HG03025 (cell line): ENCODE results near the gene FOXP4.

Experiments
- ATAC-seq: cut with Tn5 transposase; IDR thresholded peaks from one replicate; pipeline ENCODE4 v1.9.1; 2021; ENCODE audit warnings: mild to moderate bottlenecking, moderate library complexity; ENCODE audit not compliant: unreplicated experiment, low FRiP score

The FOXP4 gene

DNA sequence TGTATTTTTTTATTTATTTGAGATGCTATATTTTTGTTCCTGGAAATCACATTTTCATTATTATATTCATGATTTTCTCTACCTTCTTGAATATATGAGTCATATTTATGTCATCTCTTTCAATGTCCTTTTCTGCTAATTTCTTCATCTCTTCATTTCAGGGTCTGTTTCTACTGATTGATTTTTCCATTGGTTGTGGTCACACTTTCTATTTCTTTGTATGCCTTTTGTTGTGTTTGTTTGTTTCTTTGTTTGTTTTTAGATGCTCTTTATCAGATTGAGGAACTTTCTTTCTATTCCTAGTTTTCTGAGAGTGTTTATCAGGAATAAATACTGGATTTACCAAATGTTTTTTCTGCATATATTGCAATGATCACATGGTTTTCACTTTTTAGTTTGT, 75.2 kb downstream of the FOXP4 start:
- ATAC-seq: no peak

DNA sequence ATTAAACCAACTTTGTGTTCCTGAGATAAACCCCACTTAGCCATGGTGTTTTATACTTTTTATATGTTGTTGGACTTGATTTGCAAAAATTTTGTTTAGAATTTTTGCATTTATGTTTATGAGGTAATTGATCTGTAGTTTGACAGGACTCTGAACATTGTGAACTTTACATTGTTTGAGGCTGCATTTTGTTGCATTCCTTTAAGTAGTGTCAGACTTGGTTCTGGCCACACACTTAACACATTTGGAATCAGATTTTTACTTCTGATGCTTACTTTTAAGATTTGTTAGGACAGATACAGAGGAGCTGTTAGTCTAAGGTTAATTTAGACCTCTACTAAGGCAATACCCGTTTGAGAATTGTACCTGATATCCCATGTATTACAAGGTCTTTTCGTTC, 75.6 kb downstream of the FOXP4 start:
- ATAC-seq: no peak

DNA sequence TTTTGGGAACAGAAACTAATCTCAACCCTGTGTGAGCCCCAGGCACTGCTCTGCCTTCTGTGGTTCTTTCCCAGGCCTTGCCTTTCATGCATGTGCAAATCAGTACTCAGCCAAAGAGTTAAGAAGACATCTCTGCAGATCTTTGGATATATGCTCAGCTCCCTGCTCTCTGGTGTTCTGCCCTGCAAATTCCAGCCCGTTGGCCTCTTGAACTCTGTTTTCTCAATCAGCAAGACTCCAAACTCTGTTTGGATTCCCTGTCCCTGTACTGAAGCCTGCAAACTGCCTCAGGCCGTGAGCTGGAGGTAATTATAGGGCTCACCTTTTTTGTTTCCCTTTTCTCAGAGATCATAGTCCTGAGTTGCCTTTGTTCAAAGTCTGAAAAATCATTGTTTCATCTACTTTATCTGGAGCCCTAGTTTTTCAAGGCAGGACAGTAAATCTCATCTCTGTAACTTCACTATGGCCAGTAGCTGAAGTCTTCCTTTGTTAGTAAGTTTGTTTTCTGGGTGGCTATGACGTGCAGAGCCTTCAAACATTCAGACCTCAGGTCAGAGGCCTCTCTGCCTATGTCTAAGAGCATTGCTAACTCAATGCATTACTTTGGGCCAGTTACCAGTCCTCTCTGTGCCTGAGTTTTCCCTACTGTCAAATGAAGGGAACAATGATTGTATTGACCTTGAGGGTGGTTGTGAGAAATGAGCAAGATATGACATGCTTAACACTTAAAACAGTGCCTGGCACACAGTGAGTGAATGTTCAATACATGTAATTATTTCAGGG, 76.2 kb downstream of the FOXP4 start:
- no peak for ATAC-seq

DNA sequence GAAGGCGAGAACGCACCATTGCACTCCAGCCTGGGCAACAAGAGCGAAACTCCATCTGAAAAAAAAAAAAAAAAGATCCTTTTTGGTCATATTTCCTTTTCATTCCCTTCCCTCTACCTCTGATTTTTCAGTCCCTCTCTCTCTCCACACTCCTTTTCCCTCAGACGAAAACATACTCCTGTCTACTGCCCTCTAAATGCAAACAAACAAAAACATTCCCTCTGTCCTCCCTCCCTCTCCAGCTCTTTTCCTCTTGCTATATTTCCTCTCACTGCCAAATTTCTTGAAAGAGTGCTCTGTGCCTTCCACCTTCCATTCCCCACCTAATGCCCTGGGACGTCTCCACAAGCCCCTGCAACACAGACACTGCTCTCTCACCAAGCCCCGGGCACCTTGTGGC, 77.1 kb downstream of the FOXP4 start:
- no peak for ATAC-seq

DNA sequence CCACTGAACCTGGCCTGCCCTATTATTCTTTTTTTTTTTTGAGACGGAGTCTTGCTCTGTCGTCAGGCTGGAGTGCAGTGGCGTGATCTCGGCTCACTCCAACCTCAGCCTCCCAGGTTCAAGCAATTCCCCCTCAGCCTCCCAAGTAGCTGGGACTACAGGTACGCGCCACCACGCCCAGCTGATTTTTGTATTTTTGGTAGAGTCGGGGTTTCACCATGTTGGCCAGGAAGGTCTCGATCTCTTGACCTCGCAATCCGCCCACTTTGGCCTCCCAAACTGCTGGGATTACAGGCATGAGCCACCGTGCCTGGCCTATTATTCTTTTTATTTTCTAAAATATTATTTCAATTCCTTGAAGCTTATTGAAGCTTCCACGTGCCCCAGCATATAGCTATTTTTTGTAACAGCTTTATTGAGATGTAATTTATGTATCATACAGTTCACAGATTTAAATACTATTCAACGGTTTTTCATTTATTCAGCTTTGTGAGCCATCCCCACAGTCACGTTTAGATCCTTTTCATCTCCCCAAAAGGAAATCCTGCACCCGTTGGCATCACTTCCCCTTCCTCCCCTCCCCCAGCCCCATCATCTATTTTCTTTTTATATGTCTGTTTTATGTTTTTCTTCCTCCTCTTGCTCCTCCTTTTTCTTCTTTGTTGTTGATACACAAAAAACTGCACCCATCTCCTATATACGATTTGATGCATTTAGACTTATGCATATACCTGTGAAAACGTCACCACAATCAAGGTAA, 78.6 kb downstream of the FOXP4 start:
- ATAC-seq: no peak

DNA sequence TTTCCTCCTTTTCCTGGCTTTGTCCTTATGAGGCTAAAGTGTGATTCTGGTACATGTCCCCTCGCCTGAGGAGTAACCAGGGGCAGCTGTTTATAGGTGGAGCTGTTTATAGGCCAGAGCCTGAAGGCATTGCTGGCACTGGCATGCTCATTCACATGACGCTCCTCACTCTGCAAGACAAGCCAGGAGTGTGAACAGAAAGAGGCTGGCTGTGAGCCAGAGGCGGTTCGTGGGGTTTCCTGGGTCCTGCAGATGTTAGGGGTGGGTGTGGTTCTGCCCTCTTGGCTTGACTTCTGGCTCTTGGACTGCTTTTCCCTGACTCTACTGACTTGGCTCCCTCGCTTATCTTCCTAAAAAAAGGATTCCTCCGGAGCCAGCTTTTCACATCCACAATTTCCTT, 79.3 kb downstream of the FOXP4 start:
- ATAC-seq: no peak

DNA sequence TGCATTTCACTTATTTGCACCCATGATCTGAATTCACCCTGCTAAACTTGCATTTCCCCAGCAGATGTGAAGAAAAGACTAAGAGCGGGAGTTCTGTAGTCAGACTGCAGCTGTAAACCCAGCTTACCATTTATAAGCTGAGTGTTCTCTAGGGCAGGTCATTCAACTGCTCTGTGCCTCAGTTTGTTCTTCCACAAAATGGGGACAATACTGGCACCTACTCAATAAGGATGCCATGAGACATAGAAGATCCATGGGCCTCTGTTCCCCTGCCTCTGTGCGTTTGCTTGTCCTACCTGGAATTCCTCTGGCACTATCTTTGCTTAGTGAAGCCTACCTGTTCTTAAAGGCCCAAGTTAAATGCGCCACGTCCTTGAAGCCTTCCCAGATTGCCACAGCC, 79.8 kb downstream of the FOXP4 start:
- ATAC-seq: no peak

DNA sequence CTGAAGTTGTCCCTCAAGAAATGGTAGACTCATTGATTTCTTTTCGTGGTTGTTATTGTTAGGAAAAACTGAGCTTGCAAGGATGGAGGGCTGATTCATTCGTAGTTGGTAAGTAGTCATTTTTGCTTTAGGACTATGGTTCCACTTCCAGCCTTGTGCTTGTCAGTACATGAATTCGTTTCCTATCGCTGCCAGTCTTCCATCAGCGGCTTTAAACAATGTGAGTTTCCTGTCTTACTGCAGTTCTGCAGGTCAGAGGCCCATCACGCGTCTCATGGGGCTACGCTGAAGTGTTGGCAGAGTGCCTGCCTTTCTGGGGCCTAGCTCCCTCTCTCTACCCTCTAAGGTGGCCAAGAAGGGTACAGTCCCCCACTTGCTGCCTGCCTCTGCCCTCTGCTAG, 80.7 kb downstream of the FOXP4 start:
- no peak for ATAC-seq

DNA sequence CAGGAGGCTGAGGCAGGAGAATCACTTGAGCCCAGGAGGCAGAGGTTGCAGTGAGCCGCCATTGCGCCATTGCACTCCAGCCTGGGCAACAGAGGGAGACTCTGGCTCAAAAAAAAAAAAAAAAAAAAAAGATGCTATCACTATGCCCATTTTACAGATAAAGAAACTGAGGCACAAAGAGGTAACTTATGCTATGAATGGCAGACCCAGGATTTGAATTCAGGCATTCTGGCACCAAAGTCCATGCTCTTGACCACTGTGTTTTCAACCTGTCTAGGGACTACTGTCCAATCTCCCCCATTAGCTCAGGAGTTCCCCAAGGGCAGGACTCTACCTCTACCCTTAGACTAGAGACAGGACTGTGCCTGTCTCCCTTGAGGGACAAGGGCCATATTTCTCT, 82.9 kb downstream of the FOXP4 start:
- ATAC-seq: no peak

DNA sequence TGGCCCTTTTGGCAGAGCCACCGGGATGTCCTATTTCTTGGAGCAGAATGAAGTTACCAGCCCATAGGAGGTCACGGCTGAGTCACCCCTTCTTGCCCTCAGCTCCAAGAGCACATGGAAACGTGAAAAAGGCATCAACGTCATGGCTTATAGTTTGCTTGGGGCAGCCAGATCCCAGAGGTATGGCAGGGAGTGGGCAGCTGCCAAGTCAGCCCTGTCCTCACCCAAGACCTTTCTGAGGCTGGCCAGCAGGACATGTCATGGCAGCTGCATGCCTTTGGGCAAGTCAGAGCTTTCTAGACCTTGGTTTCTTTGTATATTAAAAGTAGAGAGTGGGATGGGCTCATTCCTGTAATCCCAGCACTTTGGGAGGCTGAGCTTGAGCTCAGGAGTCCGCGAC, 83.9 kb downstream of the FOXP4 start:
- no peak for ATAC-seq

DNA sequence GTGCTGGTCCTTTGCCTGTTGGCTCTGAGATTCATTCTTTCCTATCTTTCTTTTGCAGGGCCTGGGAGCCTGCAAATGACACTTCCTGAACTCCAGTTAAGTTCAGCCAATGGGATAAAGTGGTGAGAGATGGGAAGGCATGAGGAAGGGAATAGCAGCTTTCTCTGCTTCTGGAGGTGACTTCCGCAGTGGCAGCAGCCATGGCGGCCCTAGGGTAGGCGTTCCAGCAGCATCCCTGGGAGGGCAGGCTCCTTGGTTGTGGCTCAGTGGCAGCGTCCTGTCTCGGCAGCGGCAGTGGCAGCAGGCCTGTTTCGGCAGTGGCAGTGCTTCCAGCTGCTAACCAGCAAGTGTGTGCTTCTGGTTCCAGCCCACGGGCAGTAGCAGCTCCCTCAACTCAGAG, 84.8 kb downstream of the FOXP4 start:
- ATAC-seq: no peak

DNA sequence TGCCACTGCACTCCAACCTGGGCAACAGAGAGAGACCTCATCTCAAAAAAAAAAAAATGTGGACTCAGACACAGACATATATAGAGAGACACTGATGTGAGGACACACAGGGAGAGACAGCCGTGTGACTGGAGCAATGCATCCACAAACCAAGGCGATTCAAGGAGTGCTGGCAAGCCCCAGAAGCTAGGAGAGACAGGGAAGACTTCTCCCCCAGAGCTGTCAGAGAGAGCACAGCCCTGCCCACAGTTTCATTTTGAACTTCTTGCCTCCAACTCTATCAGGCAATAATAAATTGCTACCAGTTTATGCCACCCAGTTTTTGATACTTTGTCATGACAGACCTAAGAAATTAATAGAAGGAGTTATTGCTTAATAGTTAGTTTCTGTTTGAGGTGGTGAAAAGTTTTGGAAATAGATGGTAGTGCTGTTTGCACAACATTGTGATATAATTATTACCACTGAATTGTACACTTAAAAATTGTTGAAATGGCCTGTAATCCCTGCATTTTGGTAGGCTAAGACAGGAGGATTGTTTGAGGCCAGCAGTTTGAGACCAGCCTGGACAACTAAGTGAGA, 87.0 kb downstream of the FOXP4 start:
- no peak for ATAC-seq

DNA sequence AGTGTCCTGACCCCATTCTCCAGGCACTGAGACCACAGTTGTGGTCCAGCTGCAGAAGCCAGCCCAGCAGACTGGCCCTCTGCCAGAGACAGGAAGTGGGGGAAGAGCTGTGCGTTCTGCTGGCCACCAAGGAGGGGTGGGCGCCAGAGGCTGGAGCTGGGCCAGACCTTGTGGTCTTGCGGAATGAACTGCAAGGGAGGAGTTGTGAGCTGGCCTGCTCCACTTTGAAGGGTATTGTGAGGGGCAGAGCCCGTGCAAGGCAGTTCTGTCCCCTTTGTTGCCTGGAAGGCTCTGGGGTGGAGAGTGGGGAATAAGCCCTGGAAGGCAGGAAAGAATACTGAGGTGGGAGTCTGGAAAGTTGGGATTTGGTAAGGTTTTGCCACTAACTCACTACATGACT, 88.5 kb downstream of the FOXP4 start:
- no peak for ATAC-seq

DNA sequence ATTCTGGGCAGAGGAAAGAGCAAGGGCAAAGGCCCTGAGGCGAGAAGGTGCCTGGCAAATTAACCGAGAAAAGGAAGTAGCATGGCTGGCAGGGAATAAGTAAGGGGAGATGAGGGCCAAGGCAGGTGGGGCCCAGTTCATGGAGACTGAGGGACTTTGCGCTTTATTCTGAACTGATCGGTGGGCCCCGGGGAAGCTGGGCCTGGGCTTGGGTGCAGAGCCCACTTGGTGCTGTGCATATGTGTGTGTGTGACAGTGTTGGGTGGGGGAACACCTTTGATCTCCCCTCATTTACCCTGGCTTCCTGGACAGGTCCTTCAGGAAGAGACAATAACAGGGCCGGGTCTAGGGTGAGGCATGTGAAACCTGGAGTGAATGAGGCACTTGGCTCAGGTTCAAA, 89.2 kb downstream of the FOXP4 start:
- no peak for ATAC-seq

DNA sequence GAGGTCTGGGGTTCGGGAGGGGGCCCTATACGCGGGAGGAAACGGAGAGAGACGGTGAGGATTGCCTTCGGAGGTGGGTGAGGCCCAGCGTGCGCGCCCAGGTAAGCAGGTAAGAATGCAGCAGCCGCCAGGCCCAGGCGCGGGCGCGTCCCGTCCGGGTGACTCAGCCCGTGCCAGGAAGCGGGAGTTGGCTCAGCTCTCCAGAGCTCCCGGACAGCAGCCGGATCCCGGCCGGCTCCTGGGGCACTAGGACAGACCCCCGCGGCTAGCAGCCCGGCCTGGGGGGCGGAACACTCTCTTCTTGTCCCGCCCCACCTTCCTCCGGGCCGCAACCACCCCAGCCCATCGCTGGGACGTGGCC, 90.6 kb downstream of the FOXP4 start:
- no peak for ATAC-seq

DNA sequence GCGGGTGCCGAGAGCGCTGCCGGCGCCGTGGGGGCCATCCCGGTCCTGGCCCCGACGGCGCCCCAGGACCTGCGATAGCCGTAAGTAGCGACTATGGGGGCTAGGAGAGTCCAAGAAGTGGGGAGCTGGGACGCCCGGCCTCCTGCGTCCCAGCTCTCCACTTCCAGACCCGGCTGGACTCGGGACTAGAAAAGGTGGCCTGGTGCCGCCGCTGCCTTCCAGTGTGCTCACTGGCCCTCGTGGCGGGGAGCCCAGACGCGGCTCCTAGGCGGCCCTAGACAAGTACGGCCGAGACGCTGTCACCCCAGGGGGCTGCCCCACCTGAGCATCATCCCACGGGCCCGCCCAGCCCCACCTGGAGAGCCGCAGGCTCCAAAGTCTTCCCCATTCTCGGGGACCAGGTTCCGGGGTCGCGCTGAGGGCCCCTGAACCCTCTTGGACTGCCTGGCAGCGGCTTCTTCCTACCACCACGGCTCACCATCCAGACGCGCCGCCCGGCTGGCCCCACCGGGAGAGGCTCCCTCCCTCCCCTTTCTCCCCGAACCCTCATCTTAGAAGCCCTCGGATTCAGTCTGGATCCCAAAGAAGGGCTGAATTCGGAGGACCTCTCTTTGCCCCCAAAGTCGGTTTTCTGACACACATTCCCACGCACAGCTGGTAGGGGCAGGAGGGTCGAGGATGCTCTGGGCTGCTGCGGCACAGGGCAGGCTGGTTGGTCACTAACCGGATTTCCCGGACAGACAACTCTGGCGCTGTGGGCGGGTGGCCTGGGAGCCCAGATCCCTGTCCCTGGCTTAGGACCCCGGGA, 91.2 kb downstream of the FOXP4 start:
- ATAC-seq: no peak

DNA sequence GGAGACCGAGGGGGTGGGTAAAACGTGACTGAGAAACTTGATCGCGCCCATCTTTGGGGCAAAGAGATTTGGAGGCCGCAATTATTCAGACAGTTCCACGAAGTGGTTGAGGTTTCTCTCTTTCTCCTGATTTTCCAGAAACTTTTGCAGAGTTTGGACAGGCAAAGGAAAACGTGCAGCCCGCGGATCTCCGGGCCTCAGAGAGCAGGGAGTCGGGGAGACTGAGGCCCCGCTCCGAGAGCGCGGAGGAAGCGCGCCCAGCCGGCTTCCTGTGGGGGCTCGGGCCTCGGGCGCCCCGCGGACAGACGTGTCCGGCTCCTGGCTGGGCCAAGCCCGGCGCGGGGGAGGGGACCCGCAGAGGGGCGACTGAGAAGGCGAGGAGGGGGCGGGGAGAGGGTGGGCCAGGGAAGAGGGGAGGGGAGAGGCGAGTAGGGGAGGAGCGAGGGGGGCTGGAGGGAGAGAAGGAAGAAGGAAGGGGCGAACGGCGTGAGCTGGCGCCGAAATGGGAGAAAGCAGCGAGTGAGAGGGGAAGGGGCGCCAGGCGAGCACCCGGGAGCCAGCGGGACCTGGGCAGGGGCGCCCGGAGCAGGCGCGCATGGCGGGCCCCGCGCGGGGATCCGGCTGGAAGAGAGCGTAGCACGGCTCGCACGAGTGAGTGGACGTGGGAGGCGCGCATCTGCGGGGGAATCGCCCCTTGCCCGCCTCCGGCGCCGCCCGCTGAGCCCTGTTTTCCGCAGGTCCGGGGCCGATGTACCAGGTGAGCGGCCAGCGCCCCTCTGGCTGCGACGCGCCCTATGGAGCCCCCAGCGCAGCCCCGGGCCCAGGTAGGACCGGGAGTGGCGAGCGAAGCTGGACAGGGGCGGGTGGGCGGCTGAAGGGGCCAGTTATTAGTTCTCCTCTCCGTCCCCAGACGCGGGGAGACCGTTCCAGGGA, 92.1 kb downstream of the FOXP4 start, which contains the start of gene MDFI:
MDFI (plus strand) TSS at position 467 of the 933 bp plus-strand sequence; CDS start at position 749, 282 bp downstream.
- ATAC-seq: no peak

DNA sequence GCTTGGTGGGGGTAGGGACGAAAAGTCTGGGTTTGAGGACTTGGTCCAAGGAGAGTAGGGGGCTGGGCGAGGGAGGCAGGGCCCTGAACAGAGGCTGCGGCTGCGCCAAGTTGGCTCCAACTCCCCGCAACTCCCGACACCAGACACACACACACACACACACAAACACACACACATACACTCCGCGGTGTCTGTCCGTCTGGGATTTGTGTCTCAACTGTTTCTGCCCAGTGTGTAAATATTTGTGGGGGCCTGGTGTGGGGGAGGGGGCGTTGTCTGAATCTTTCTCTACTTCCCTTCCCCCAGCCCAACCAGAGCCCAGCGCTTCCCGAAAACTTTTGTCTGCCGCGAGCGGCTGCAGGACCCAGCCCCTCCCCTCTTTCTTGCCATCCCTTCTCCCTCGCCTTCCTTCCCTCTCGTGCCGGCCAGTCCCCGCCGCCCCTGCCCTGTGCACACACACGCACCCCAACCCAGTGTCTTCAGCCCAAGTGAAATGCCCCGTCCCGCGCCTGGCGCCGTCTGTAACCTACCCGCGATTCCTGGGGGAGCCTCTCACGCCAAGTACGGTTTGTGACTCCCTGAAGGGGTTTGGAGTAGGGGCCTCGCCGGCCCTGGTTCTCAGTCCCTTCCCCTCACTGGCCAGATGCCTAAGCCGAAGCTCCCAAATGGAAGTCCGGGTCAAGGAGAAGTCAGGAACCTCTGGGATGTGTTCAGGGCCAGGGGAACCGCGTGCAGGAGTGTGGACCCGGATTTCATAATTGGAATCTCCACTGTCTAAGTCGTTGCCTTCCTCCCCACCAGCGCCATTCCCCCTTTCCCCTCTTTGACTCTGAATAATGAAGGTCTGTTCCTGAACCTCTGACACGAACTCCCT, 93.0 kb downstream of the FOXP4 start:
- no peak for ATAC-seq

DNA sequence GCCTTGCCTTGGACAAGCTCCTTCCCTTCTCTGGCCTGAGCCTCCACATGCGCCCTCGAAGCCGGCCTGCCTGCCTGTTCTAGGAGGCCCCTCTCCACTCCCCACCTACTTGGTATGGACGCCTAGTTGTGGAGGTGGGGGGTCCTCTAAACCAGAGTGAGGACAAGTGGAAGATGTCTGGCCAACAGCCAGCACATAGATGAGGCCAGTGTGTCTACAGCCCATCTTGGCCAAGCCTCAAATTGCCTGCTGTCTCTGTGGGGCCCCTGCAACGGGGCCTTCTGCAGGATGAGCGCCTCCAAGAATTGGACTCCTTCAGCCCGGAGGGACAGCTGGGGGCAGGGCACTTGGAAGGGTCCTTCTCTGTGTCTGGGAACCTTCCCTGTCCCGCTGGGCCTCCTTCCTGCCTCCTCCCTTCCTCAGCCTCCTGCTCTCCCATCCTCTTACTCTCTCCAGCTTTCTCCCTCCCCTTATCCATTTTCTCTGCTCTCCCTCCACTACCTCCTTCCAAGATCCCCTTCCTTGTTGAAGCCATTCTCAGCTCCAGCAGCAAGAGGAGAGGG, 93.7 kb downstream of the FOXP4 start:
- no peak for ATAC-seq
